Subcutaneous abdominal adipose tissue (tissue), 5 donors: ENCODE results near the gene HMGB3.

Source experiments
- H3K27ac ChIP-seq: one replicate; pipeline ENCODE4 v1.7.0; 2013; ENCODE audit warnings: low read depth, mild to moderate bottlenecking, inconsistent platforms, low read length, moderate library complexity
- H3K27me3 ChIP-seq, 5 donors: one replicate each; pipeline ENCODE4 v1.7.0; 2013; ENCODE audit warnings: low read length in 5 of 5, inconsistent platforms in 1 of 5; ENCODE audit not compliant: control insufficient read depth in 5 of 5, insufficient read depth in 4 of 5
- H3K36me3 ChIP-seq, 5 donors: one replicate each; pipeline ENCODE4 v1.7.0; 2013; ENCODE audit warnings: low read length in 5 of 5; ENCODE audit not compliant: control insufficient read depth in 5 of 5, insufficient read depth in 5 of 5
- H3K4me1 ChIP-seq, 5 donors: one replicate each; pipeline ENCODE4 v1.7.0; 2013; ENCODE audit warnings: low read length in 5 of 5, mild to moderate bottlenecking in 3 of 5, moderate library complexity in 1 of 5; ENCODE audit not compliant: control insufficient read depth in 5 of 5, insufficient read depth in 5 of 5
- H3K4me3 ChIP-seq, 5 donors: one replicate each; pipeline ENCODE4 v1.7.0; 2013; ENCODE audit warnings: low read length in 5 of 5, low read depth in 1 of 5
- H3K9ac ChIP-seq, 5 donors: one replicate each; pipeline ENCODE4 v1.7.0; 2013; ENCODE audit warnings: low read length in 5 of 5, mild to moderate bottlenecking in 4 of 5, moderate library complexity in 3 of 5
- H3K9me3 ChIP-seq, 5 donors: one replicate each; pipeline ENCODE4 v1.7.0; 2013; ENCODE audit warnings: low read length in 5 of 5; ENCODE audit not compliant: control insufficient read depth in 5 of 5
- donor health status: healthy.
- donor health status: healthy.
- donor health status: healthy.
- donor health status: healthy.
- donor health status: healthy.

HMGB3 gene

GRCh38 chrX:150990910-150991309 is 7.8 kb downstream of the HMGB3 start:
- no peaks in the 10 kb centered on the region for H3K9me3 ChIP-seq
- no peaks in the 10 kb centered on the region for H3K36me3 ChIP-seq

GRCh38 chrX:151000861-151001331 is 17.8 kb downstream of the HMGB3 start:
- no peaks in the 10 kb centered on the region for H3K4me1 ChIP-seq
- no peaks in the 10 kb centered on the region for H3K9me3 ChIP-seq
- H3K27ac ChIP-seq: no peak overlapping the region
- H3K4me3 ChIP-seq: no peak overlapping the region
- no peak overlapping the region for H3K9ac ChIP-seq
- no peaks in the 10 kb centered on the region for H3K36me3 ChIP-seq
- H3K27me3 ChIP-seq: peaks cover 0 to 8% (median 0%) of the 10 kb centered on the region in 5 donors

More at GRCh38 chrX:150990910-150991309, 7.8 kb downstream of the HMGB3 start:
- Histone ChIP-seq H3K27ac (no peak overlapping the region), H3K4me3 (no peak overlapping the region), H3K9ac (no peak overlapping the region), H3K27me3 (peaks cover 0 to 4% (median 0%) of the 10 kb centered on the region in 5 donors), H3K4me1 (no peaks in the 10 kb centered on the region)

DNA sequence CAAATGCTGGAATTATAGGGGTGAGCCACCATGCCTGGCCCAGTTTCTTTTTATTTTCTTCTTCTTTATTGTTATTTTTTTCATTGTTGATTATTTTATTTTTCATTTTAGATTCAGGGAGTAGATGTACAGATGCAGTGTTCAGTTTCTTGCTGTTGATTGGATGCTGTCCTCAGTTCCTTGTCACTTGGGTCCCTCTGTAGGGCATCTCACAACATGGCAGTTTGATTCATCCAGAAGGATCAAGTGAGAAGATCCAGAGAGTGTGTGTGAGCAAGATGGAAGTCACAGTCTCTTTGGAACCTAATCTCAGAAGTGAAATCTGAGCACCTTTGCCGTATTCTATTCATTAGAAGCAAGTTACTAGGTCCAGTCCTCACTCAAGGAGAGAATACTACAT is 20.9 kb downstream of the HMGB3 start:
- Histone ChIP-seq H3K4me1 (no peaks in the 10 kb centered on the region), H3K36me3 (no peaks in the 10 kb centered on the region), H3K27me3 (peaks cover 0 to 3% (median 0%) of the 10 kb centered on the region in 5 donors), H3K9ac (no peak overlapping the region), H3K27ac (no peak overlapping the region), H3K9me3 (peaks cover 0 to 2% (median 0%) of the 10 kb centered on the region in 5 donors), H3K4me3 (no peak overlapping the region)

- no peaks in the 10 kb centered on the region for H3K36me3 ChIP-seq
- H3K9ac ChIP-seq: no peak overlapping the region
- no peaks in the 10 kb centered on the region for H3K4me1 ChIP-seq
- H3K27me3 ChIP-seq: peaks cover 0 to 3% (median 0%) of the 10 kb centered on the region in 5 donors
- H3K9me3 ChIP-seq: peaks cover 0 to 2% (median 0%) of the 10 kb centered on the region in 5 donors
- no peak overlapping the region for H3K27ac ChIP-seq
- no peak overlapping the region for H3K4me3 ChIP-seq
Measured at GRCh38 chrX:151006410-151007109, 23.4 kb downstream of the HMGB3 start.

DNA sequence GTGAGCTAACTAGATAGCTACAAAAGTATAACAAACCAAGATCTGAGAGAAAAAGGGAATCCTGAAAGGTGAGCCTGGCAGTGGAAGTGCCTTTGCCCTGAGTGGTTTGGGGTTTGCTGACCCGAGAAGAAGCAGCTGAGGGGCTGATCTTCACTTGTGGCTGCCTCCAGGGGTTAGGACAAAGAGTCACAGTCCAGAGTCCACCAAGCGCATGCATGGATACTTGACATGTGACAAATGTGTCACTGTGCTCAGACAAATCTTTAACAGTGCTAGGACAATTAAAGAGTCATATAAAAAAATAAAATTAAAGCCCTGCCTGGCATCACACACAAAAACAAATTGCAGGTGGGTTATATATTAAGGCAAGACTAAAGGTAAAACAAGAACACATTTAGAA is 26.4 kb downstream of the HMGB3 start:
- Histone ChIP-seq H3K9me3 (peaks cover 0 to 10% (median 2%) of the 10 kb centered on the region in 5 donors), H3K36me3 (no peaks in the 10 kb centered on the region), H3K9ac (no peak overlapping the region), H3K4me1 (no peaks in the 10 kb centered on the region), H3K4me3 (no peak overlapping the region), H3K27ac (no peak overlapping the region), H3K27me3 (no peaks in the 10 kb centered on the region)

GRCh38 chrX:151013164-151013743 is 30.1 kb downstream of the HMGB3 start:
- H3K4me1 ChIP-seq: no peaks in the 10 kb centered on the region
- H3K27ac ChIP-seq: no peak overlapping the region
- H3K4me3 ChIP-seq: no peak overlapping the region
- no peaks in the 10 kb centered on the region for H3K27me3 ChIP-seq
- H3K9me3 ChIP-seq: peaks cover 0 to 10% (median 0%) of the 10 kb centered on the region in 5 donors
- no peaks in the 10 kb centered on the region for H3K36me3 ChIP-seq
- no peak overlapping the region for H3K9ac ChIP-seq

DNA sequence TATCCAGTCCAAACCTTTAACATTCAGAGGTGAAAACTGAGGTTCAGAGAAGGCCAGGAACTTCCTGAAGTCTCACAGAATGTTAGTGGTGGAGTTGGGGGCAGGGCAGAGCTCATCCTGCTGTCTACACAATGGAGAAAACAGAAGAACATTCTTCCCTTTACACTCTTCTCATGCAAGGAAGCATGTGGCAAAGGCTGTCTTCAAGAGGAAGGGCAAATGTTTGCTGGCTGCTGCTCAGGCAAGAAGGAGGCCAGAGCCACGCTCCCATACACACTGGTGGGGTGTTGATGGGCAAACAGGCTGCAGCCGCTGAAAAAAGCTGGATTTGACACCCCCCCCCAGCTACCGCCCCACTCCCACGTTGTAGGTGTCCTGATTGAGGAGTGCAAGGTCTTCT is 32.5 kb downstream of the HMGB3 start:
- H3K9ac ChIP-seq: no peak overlapping the region
- no peak overlapping the region for H3K27ac ChIP-seq
- H3K4me3 ChIP-seq: no peak overlapping the region
- no peaks in the 10 kb centered on the region for H3K4me1 ChIP-seq
- H3K36me3 ChIP-seq: no peaks in the 10 kb centered on the region
- peaks cover 0 to 17% (median 0%) of the 10 kb centered on the region in 5 donors for H3K9me3 ChIP-seq
- H3K27me3 ChIP-seq: no peaks in the 10 kb centered on the region

DNA sequence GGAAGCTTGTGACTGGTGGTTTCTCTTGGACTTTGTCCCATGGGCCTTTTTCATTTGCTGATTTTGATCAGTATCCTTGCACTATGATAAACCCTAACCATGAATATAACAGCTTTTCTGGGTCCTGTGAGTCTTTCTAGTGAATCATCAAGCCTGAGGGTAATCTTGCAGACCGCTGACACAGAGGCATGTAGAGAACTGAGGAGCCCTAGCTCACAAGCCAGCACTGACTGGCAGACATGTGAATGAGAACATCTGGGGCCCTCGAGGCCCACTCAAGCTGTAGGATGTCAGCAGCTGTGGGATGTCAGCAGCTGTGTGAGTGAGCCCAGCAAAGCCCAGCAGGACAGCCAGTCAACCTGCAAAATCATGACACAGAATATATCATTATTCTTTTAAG is 36.7 kb downstream of the HMGB3 start:
- H3K4me3 ChIP-seq: no peak overlapping the region

DNA sequence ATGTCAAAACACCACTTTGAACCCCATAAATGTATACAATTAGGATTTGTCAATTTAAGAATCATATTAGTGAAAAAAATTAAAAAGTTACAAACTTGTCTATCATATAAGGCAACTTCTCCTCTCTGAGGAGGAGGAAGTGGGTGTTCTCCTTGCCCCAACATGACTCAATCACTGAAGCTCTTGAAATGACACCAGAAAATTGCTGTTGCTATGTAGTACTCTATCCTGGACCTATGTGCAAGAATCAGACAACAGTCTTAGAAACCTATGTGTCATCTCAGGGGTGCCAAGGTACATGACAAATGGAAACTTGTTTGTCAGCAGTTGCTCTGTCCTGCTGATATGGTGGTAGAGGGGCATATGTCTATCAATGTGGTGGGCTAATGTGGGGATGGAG is 47.7 kb downstream of the HMGB3 start:
- no peak overlapping the region for H3K9ac ChIP-seq
- H3K4me1 ChIP-seq: no peaks in the 10 kb centered on the region
- no peak overlapping the region for H3K27ac ChIP-seq
- peaks cover 0 to 11% (median 3%) of the 10 kb centered on the region in 5 donors for H3K27me3 ChIP-seq
- no peak overlapping the region for H3K4me3 ChIP-seq
- H3K36me3 ChIP-seq: no peaks in the 10 kb centered on the region
- peaks cover 0 to 4% (median 3%) of the 10 kb centered on the region in 5 donors for H3K9me3 ChIP-seq

More for the DNA sequence above, 36.7 kb downstream of the HMGB3 start:
- Histone ChIP-seq H3K9ac (no peak overlapping the region), H3K36me3 (no peaks in the 10 kb centered on the region), H3K4me1 (no peaks in the 10 kb centered on the region), H3K27ac (no peak overlapping the region), H3K27me3 (peaks cover 0 to 3% (median 0%) of the 10 kb centered on the region in 5 donors), H3K9me3 (peaks cover 0 to 7% (median 0%) of the 10 kb centered on the region in 5 donors)

- Histone ChIP-seq H3K27ac (no peak overlapping the region), H3K27me3 (peaks cover 0 to 7% (median 3%) of the 10 kb centered on the region in 5 donors), H3K4me3 (no peak overlapping the region), H3K9me3 (peaks cover 0 to 4% (median 3%) of the 10 kb centered on the region in 5 donors), H3K36me3 (no peaks in the 10 kb centered on the region), H3K9ac (no peak overlapping the region), H3K4me1 (no peaks in the 10 kb centered on the region)
Measured at GRCh38 chrX:151031391-151031975, 48.3 kb downstream of the HMGB3 start.
